ENCODE measurements around the gene CAPN12.
"Not testable (repeated sequence)": the region's sequence is repeated elsewhere in the genome, so short reads cannot be mapped to it uniquely, and the experiment has no call there.

DNA sequence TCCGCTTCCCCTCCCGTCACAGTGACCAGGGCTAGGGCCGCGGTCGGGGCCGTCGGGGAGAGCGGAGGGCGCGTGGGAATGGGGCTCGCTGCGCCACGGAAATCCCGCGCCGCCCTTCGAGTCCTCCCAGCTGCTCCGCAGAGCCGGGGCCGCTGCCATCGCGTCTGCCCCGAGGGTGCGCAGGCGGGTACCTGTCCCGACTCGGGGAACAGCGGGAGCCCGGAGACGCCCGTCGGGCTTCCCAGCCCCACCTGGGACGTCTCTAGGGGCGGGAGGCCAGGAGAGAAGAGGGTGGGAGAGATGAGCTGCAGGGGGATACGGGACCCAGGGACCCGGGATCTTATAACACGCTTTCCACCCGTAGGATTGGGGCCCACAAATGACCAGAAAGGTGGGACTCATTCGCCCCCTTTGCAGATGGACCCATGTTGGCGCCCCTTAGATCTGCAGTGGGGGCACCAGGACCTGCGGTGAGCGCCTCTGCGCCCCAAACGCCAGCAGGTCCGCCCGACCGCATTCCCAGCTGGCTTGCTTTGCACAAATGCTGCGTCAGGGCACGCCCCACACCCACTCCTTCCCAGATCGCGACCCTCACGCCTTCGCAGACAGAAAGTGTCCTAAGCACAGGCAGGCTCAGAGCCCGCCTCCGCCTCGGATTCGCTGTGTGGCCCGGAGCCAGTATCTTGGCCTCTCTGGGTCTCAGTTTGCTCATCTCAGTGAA is 26.1 kb upstream of the CAPN12 start:
- not testable (repeated sequence) for TF ChIP-seq CTCF (IDR thresholded peaks at IDR 0.05); POLR2AphosphoS5 (IDR thresholded peaks at IDR 0.05; ENCODE audit: low read depth, low read length); SIN3A (IDR thresholded peaks at IDR 0.05; ENCODE audit: borderline replicate concordance, insufficient read depth, low read depth, low read length); TCF7L2 (IDR thresholded peaks at IDR 0.05; ENCODE audit: low read depth, low read length)
- TF ChIP-seq, protein P1, sequence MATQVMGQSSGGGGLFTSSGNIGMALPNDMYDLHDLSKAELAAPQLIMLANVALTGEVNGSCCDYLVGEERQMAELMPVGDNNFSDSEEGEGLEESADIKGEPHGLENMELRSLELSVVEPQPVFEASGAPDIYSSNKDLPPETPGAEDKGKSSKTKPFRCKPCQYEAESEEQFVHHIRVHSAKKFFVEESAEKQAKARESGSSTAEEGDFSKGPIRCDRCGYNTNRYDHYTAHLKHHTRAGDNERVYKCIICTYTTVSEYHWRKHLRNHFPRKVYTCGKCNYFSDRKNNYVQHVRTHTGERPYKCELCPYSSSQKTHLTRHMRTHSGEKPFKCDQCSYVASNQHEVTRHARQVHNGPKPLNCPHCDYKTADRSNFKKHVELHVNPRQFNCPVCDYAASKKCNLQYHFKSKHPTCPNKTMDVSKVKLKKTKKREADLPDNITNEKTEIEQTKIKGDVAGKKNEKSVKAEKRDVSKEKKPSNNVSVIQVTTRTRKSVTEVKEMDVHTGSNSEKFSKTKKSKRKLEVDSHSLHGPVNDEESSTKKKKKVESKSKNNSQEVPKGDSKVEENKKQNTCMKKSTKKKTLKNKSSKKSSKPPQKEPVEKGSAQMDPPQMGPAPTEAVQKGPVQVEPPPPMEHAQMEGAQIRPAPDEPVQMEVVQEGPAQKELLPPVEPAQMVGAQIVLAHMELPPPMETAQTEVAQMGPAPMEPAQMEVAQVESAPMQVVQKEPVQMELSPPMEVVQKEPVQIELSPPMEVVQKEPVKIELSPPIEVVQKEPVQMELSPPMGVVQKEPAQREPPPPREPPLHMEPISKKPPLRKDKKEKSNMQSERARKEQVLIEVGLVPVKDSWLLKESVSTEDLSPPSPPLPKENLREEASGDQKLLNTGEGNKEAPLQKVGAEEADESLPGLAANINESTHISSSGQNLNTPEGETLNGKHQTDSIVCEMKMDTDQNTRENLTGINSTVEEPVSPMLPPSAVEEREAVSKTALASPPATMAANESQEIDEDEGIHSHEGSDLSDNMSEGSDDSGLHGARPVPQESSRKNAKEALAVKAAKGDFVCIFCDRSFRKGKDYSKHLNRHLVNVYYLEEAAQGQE (IDR thresholded peaks at IDR 0.05; ENCODE audit: insufficient read depth in 1 of 2, low read depth in 2 of 2, low read length in 1 of 2): not testable (repeated sequence)
